ENCODE data around the gene KIAA0753. TPM values are rescaled to one million over a fixed set of nuclear protein-coding genes. Genes with fewer than 3 reads are reported as not detected.

Gene KIAA0753
- total RNA-seq: 12.9 and 17.7 TPM in 2 replicates

GRCh38 chr17:6640536-6641246 lies at the start of gene KIAA0753, which contains the start of gene TXNDC17:
KIAA0753 (minus strand) TSS chr17:6640711; CDS start chr17:6635103, 5,608 bp downstream.
TXNDC17 (plus strand) TSS chr17:6641060; CDS start chr17:6641083, 23 bp downstream.

GRCh38 chr17:6651354-6651918 lies 10.9 kb upstream of the KIAA0753 start, which contains the start of the genes C17orf100 and MED31:
C17orf100 (plus strand) TSS chr17:6651762; CDS start chr17:6651914, 152 bp downstream.
MED31 (minus strand) TSS chr17:6651605; CDS start chr17:6651528, 77 bp downstream.

GRCh38 chr17:6556121-6557039 lies 84.1 kb downstream of the KIAA0753 start, which contains the start of gene PITPNM3:
PITPNM3 (minus strand) TSS chr17:6556555; CDS start chr17:6556406, 149 bp downstream.

Small RNAs within 50 kb of the gene (small RNA-seq; reads per million reads assigned to genes)
- gene MIR4520-1 (not detected), gene RNA5SP435 (0.32 reads per million, percentile 8 among the genes with 10 or more reads in this experiment)

Other genes starting within 250 kb of the KIAA0753 start
- gene AIPL1, start 205.6 kb downstream of the KIAA0753 start, total RNA-seq: not detected in 2 replicates
- 3.1 and 10.8 TPM in 2 replicates for gene PIMREG, start 196.3 kb downstream of the KIAA0753 start, total RNA-seq
- 1.7 and 2.0 TPM in 2 replicates for gene PITPNM3, start 84.2 kb downstream of the KIAA0753 start, total RNA-seq
- gene TXNDC17, start 349 bp upstream of the KIAA0753 start, total RNA-seq: 53.0 and 124 TPM in 2 replicates
- 6.3 and 6.8 TPM in 2 replicates for gene MED31, start 10.9 kb upstream of the KIAA0753 start, total RNA-seq
- 0.43 and 2.0 TPM in 2 replicates for gene C17orf100, start 11.1 kb upstream of the KIAA0753 start, total RNA-seq
- 0.65 TPM in 1 of 2 replicates, not detected in the other for gene SLC13A5, start 72.7 kb upstream of the KIAA0753 start, total RNA-seq
- gene XAF1, start 115.3 kb upstream of the KIAA0753 start, total RNA-seq: 0.22 and 0.39 TPM in 2 replicates
- gene FBXO39, start 135.5 kb upstream of the KIAA0753 start, total RNA-seq: not detected in 2 replicates
- not detected in 2 replicates for gene TEKT1, start 191.0 kb upstream of the KIAA0753 start, total RNA-seq

Data from placental epithelial cell (primary cell).